Measurements from ENCODE around the gene ADAP1. TPM values are rescaled to one million over a fixed set of nuclear protein-coding genes. Genes with fewer than 3 reads are reported as not detected.

ADAP1 gene
- total RNA-seq, 1 experiment from 2014 or later: 34.0 TPM

GRCh38 chr7:897086-897485, 57.4 kb downstream of the ADAP1 start:
- H3K9ac ChIP-seq (ENCODE audit: low read length): no peak overlapping the region
- POLR2A ChIA-PET: no interaction called here

More at GRCh38 chr7:897086-897485, 57.4 kb downstream of the ADAP1 start:
- H3K27ac ChIP-seq (ENCODE audit: low read depth, low read length): no peak overlapping the region
- H3K4me1 ChIP-seq (ENCODE audit: control insufficient read depth in 1 of 2, insufficient read depth in 2 of 2, low read length in 2 of 2): peaks cover 7 to 9% of the 10 kb centered on the region in 2 experiments
- TF ChIP-seq ZFX (IDR thresholded peaks at IDR 0.05): no peak
- TF ChIP-seq MAX (IDR thresholded peaks at IDR 0.05): no peak
- TF ChIP-seq ELF1 (IDR thresholded peaks at IDR 0.05; ENCODE audit: borderline replicate concordance, low read depth): no peak
- TF ChIP-seq TCF7L2 (IDR thresholded peaks at IDR 0.05; ENCODE audit: borderline replicate concordance, extremely low read depth, insufficient read depth, insufficient read length): no peak
- TF ChIP-seq EGR1 (IDR thresholded peaks at IDR 0.05; ENCODE audit: low read depth): no peak
- no peak for TF ChIP-seq RAD21 (IDR thresholded peaks at IDR 0.05; ENCODE audit: low read depth)
- no peak for TF ChIP-seq SRF (IDR thresholded peaks at IDR 0.05; ENCODE audit: low read depth)
- TF ChIP-seq ATF3 (IDR thresholded peaks at IDR 0.05): no peak
- no peak for TF ChIP-seq ZBTB33 (IDR thresholded peaks at IDR 0.05; ENCODE audit: extremely low read depth, insufficient replicate concordance, low read length)
- TF ChIP-seq FOSL1 (IDR thresholded peaks at IDR 0.05; ENCODE audit: low read depth): no peak
- TF ChIP-seq CBX3 (IDR thresholded peaks at IDR 0.05; ENCODE audit: low read depth): no peak
- TF ChIP-seq JUND (IDR thresholded peaks at IDR 0.05): no peak
- no peak for TF ChIP-seq CEBPB (IDR thresholded peaks at IDR 0.05; ENCODE audit: low read depth)
- no peak for TF ChIP-seq POLR2A (IDR thresholded peaks at IDR 0.05; ENCODE audit: borderline replicate concordance, extremely low read depth, insufficient read depth, insufficient read length)
- no peak for TF ChIP-seq SP1 (IDR thresholded peaks at IDR 0.05; ENCODE audit: low read depth)
- no peak for TF ChIP-seq POLR2AphosphoS5 (IDR thresholded peaks at IDR 0.05; ENCODE audit: low read depth, low read length)
- no peak for TF ChIP-seq SIN3A (IDR thresholded peaks at IDR 0.05; ENCODE audit: low read depth)
- no peak for TF ChIP-seq REST (IDR thresholded peaks at IDR 0.05; ENCODE audit: low read depth)
- no peak for TF ChIP-seq EZH2phosphoT487 (IDR thresholded peaks at IDR 0.05; ENCODE audit: borderline replicate concordance)
- H3K36me3 ChIP-seq (ENCODE audit: control insufficient read depth in 1 of 2, insufficient read depth in 2 of 2, low read length in 2 of 2): peaks cover 6 to 17% of the 10 kb centered on the region in 2 experiments; a peak in 3 of 4 replicates
- CTCF ChIA-PET: no interaction called here
- RAD21 ChIA-PET (ENCODE audit: low non-redundant PET in 1 of 2, low total read pairs in 2 of 2, uncharacterized antibody in 2 of 2, unreplicated experiment in 2 of 2): no interaction called here
- no TSS peak for BruUV-seq (replicated peaks)
- H4K20me1 ChIP-seq (ENCODE audit: insufficient read depth): no peaks in the 10 kb centered on the region
- H3K79me2 ChIP-seq (ENCODE audit: insufficient read depth, low read length): no peaks in the 10 kb centered on the region
- no peak overlapping the region for H3K4me3 ChIP-seq (replicated peaks in 1 of 2; ENCODE audit: low read depth in 1 of 2, low read length in 2 of 2)
- no peak for DNase-seq (ENCODE audit: low read depth, low spot score)
- no peaks in the 10 kb centered on the region for H3K9me2 ChIP-seq (ENCODE audit: insufficient read depth)
- intact Hi-C loops (cut with micrococcal nuclease): no loop called here
- no peak overlapping the region for H2AFZ ChIP-seq (ENCODE audit: low read depth, low read length, poor library complexity, severe bottlenecking)
- H3K27me3 ChIP-seq (ENCODE audit: insufficient read depth, low read length): no peaks in the 10 kb centered on the region
- no peak for ATAC-seq
- no peaks in the 10 kb centered on the region for H3K9me3 ChIP-seq (ENCODE audit: control insufficient read depth in 1 of 2, insufficient read depth in 1 of 2, low read depth in 1 of 2, low read length in 2 of 2)
- no peak overlapping the region for H3K4me2 ChIP-seq (ENCODE audit: low read length)
